Measurements from ENCODE around the gene CLEC4C. TPM values are rescaled to one million over a fixed set of nuclear protein-coding genes. Genes with fewer than 3 reads are reported as not detected.

The CLEC4C gene
- total RNA-seq, 4 donors from 2014 or later = not detected

DNA sequence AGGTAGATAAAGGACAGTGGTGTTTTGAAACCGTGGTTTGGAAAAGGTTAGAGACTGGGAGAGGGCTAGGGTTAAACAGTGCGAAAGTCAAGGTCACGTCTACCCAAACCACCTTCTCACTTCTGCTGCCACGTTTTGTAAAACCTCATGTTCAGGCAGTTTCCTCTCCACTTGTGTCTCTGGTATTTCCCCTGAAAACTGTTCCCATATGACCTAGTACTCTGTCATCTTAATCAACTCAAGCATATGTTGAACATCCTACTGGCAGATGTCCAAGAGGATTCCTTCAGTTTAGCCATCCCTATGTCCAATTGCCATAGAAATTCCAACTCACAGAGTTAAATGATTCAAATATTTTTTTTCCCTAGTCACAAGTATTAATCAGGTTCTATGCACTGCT, 17.4 kb downstream of the CLEC4C start:
- 37 to 39% methylated on average over 4 of the region's 4 CpGs for WGBS, 2 donors
- no peak overlapping the region for H3K4me3 ChIP-seq (ENCODE audit: low read depth, poor library complexity, severe bottlenecking)
- intact Hi-C loops (cut with DNase I; ENCODE audit: low total_unique reads) = no loop called here
- TF ChIP-seq, protein P1, sequence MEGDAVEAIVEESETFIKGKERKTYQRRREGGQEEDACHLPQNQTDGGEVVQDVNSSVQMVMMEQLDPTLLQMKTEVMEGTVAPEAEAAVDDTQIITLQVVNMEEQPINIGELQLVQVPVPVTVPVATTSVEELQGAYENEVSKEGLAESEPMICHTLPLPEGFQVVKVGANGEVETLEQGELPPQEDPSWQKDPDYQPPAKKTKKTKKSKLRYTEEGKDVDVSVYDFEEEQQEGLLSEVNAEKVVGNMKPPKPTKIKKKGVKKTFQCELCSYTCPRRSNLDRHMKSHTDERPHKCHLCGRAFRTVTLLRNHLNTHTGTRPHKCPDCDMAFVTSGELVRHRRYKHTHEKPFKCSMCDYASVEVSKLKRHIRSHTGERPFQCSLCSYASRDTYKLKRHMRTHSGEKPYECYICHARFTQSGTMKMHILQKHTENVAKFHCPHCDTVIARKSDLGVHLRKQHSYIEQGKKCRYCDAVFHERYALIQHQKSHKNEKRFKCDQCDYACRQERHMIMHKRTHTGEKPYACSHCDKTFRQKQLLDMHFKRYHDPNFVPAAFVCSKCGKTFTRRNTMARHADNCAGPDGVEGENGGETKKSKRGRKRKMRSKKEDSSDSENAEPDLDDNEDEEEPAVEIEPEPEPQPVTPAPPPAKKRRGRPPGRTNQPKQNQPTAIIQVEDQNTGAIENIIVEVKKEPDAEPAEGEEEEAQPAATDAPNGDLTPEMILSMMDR (IDR thresholded peaks at IDR 0.05) = no peak
- no peak for TF ChIP-seq POLR2A (IDR thresholded peaks at IDR 0.05)
- no peak for DNase-seq (ENCODE audit: low spot score in 2 of 2)

DNA sequence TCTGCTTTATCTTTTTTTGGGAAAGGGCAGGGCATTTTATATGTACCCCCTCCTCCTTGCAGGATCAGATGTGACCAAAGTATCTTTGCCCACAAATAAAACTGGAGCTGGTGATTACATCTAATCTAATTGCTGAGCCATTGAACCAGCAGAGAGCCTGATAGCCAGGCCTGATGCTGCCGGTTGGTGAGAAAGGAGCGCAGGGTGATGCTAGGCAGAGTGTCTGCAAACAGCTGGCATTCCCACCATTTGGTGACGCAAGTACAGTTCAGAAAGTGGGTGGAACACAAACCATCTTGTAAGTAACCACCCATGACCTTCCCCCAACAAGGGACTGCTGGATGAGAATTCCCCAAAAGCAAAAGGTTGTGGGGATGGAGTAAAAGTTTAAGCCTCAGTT, 23.2 kb downstream of the CLEC4C start:
- no peak overlapping the region for H3K4me3 ChIP-seq (ENCODE audit: low read depth, poor library complexity, severe bottlenecking)
- DNase-seq (ENCODE audit: low spot score in 2 of 2) = no peak
- TF ChIP-seq, protein P1 (IDR thresholded peaks at IDR 0.05) = no peak
- no peak for TF ChIP-seq POLR2A (IDR thresholded peaks at IDR 0.05)
- 84 to 88% methylated on average over 3 of the region's 3 CpGs for WGBS, 2 donors
- intact Hi-C loops (cut with DNase I; ENCODE audit: low total_unique reads) = no loop called here

DNA sequence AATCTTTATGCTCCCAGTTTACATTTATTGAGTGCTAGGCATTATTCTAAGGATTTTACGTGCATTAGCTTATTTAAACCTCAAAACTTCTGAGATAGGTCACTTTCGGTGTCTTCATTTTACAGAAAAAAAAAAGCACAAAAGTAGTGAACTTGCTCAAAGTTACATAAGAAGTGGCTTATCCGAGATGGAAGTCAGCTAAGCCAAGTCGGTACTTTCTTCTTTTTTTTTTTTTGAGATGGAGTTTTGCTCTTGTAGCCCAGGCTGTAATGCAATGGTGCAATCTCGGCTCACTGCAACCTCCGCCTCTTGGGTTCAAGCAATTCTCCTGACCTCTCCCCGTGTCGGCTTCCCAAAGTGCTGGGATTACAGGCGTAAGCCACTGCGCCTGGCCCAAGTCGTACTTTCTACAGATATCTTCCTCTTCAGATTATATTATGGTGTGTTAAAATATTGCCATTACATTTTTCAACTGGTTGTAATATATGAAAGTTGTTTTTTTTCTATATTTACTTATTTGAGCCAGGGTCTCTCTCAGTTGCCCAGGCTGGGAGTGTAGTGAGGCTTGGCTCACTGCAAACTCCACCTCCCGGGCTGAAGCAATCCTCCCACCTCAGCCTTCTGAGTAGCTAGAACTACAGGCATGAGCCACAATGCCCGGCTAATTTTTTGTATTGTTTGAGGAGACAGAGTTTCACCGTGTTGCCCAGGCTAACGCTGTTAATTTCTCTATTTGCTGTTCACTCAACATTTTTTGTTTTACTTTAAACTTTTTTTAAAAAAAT, 27.0 kb downstream of the CLEC4C start:
- 73 to 78% methylated on average over 15 of the region's 15 CpGs for WGBS, 2 donors
- DNase-seq (ENCODE audit: low spot score in 2 of 2) = no peak
- no peak overlapping the region for H3K4me3 ChIP-seq (ENCODE audit: low read depth, poor library complexity, severe bottlenecking)
- TF ChIP-seq POLR2A (IDR thresholded peaks at IDR 0.05) = no peak
- TF ChIP-seq, protein P1 (IDR thresholded peaks at IDR 0.05) = no peak
- intact Hi-C loops (cut with DNase I; ENCODE audit: low total_unique reads) = no loop called here

DNA sequence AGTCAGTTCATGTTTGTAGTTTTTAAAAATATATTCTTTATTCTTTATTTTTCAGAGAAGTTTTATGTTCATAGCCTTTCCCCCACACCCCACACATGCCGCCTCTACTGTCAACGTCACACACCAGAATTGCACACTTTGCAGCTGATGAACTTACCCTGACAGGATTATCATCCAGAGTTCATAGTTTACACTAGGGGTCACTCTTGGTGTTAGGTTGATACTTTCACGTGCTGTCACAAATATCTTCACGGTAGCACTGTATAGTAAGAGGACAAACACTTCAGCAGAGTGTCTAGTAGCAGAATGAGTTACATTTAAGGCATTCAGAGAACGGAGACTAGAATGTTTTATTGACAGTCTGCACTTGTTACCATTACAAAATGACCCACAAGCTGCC, 30.8 kb downstream of the CLEC4C start:
- no peak overlapping the region for H3K4me3 ChIP-seq (ENCODE audit: low read depth, poor library complexity, severe bottlenecking)
- no peak for DNase-seq (ENCODE audit: low spot score in 2 of 2)
- TF ChIP-seq, protein P1 (IDR thresholded peaks at IDR 0.05) = no peak
- TF ChIP-seq POLR2A (IDR thresholded peaks at IDR 0.05) = no peak
- 14% methylated on average over 5 of the region's 5 CpGs for WGBS, 2 donors
- intact Hi-C loops (cut with DNase I; ENCODE audit: low total_unique reads) = no loop called here

DNA sequence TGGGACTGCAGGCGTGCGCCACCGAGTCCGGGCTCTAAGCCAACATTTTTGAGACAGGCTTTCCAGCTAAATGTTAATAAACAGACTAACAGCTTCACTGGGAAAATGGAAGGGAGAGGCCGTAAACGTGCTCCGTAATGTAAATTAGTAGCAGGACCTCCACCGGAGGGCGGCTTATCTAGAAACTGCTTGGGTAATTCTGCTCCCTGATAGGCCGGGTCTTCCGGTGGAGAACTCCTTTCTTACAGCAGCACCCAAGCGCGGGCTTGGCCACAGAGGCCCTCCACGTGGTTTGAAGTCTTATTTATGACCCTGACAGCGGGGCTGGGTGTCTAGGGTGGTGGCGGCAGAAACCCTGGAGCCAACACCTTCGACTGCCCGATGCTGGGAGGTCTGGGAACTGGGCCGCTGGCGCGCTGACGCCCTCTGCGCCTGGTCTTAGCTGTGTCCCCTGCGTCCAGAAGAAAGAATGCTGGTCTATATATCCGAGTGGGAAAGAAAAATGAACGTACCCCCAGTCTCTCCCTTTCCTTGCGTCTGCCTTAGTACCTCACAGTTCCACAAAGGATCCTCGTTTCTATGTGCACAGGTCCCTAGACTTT, 34.2 kb downstream of the CLEC4C start:
- H3K4me3 ChIP-seq (ENCODE audit: low read depth, poor library complexity, severe bottlenecking) = no peak overlapping the region
- TF ChIP-seq POLR2A (IDR thresholded peaks at IDR 0.05) = no peak
- TF ChIP-seq, protein P1 (IDR thresholded peaks at IDR 0.05) = no peak
- DNase-seq (ENCODE audit: low spot score in 2 of 2) = no peak
- intact Hi-C loops (cut with DNase I; ENCODE audit: low total_unique reads) = no loop called here
- 93 to 94% methylated on average over 27 to 28 of the region's 28 CpGs for WGBS, 2 donors
